K562 (cell line): ENCODE data around the gene CABP4.

ENCODE experiments used
- CREB3 ChIP-seq: fragments of 450-650 bp; conservative IDR thresholded peaks from 2 replicates; pipeline ENCODE4 v1.6.1; 2016; ENCODE audit warnings: missing genetic modification characterization, low read depth, mild to moderate bottlenecking, missing compliant biosample characterization, moderate library complexity
- GABPB1 ChIP-seq: sonication (generic); formaldehyde crosslinking; IDR thresholded peaks from 2 replicates; pipeline ENCODE4 v1.8.0; 2022; ENCODE audit warnings: mild to moderate bottlenecking, missing genetic modification reagents
- JUNB ChIP-seq: fragments of 450-650 bp; formaldehyde crosslinking; conservative IDR thresholded peaks from 2 replicates; pipeline ENCODE4 v1.4.0; 2020; ENCODE audit warnings: mild to moderate bottlenecking
- NEUROD1 ChIP-seq: fragments of 150-350 bp; IDR thresholded peaks from 2 replicates; pipeline ENCODE4 v1.6.1; 2014; ENCODE audit warnings: borderline replicate concordance, low read length, low read depth; ENCODE audit not compliant: partially characterized antibody
- POLR2AphosphoS2 ChIP-seq: IDR thresholded peaks from 2 replicates; pipeline ENCODE4 v1.6.1; 2012; ENCODE audit warnings: low read length, improper control_type of control experiment
- ZNF830 ChIP-seq: fragments of 250-450 bp; sonication (Bioruptor Pico); IDR thresholded peaks from 2 replicates; pipeline ENCODE4 v1.5.0; 2021; ENCODE audit warnings: mild to moderate bottlenecking

- TF ChIP-seq GABPB1 = no peak
- no peak for TF ChIP-seq POLR2AphosphoS2
- TF ChIP-seq NEUROD1 = no peak
- no peak for TF ChIP-seq ZNF830 (CRISPR knock-in tag)
- TF ChIP-seq JUNB = no peak
- TF ChIP-seq CREB3 (tag) = no peak
These were observed 41.8 kb upstream of the CABP4 start for GRCh38 chr11:67413266-67413849.
